ENCODE results near the gene HYDIN.
"Not testable (repeated sequence)": the region's sequence is repeated elsewhere in the genome, so short reads cannot be mapped to it uniquely, and the experiment has no call there.

HYDIN gene

GRCh38 chr16:71009440-71010223 is 220.9 kb downstream of the HYDIN start:
- not testable (repeated sequence) for DNase-seq (ENCODE audit: low read depth in 2 of 2, low spot score in 1 of 2)

- not testable (repeated sequence) for DNase-seq (ENCODE audit: low read depth in 2 of 2, low spot score in 1 of 2)
Observed at GRCh38 chr16:71006516-71006915, 224.0 kb downstream of the HYDIN start.

- DNase-seq (ENCODE audit: low read depth in 2 of 2, low spot score in 1 of 2), result not testable (repeated sequence)
Observed at GRCh38 chr16:70999735-71000134, 230.8 kb downstream of the HYDIN start.

GRCh38 chr16:70995799-70996198 is 234.7 kb downstream of the HYDIN start:
- DNase-seq (ENCODE audit: low read depth in 2 of 2, low spot score in 1 of 2), result not testable (repeated sequence)

- not testable (repeated sequence) for DNase-seq (ENCODE audit: low read depth in 2 of 2, low spot score in 1 of 2)
Observed at GRCh38 chr16:70992511-70992910, 238.0 kb downstream of the HYDIN start.

- not testable (repeated sequence) for DNase-seq (ENCODE audit: low read depth in 2 of 2, low spot score in 1 of 2)
Observed at GRCh38 chr16:70987019-70987715, 243.4 kb downstream of the HYDIN start.

- not testable (repeated sequence) for DNase-seq (ENCODE audit: low read depth in 2 of 2, low spot score in 1 of 2)
Observed at GRCh38 chr16:70984675-70985074, 245.8 kb downstream of the HYDIN start.

GRCh38 chr16:70968332-70968731 is 262.2 kb downstream of the HYDIN start:
- not testable (repeated sequence) for DNase-seq (ENCODE audit: low read depth in 2 of 2, low spot score in 1 of 2)

GRCh38 chr16:70960169-70960568 is 270.4 kb downstream of the HYDIN start:
- DNase-seq (ENCODE audit: low read depth in 2 of 2, low spot score in 1 of 2), result not testable (repeated sequence)

GRCh38 chr16:70954922-70955321 is 275.6 kb downstream of the HYDIN start:
- not testable (repeated sequence) for DNase-seq (ENCODE audit: low read depth in 2 of 2, low spot score in 1 of 2)

- DNase-seq (ENCODE audit: low read depth in 2 of 2, low spot score in 1 of 2), result not testable (repeated sequence)
Observed at GRCh38 chr16:70953824-70954223, 276.7 kb downstream of the HYDIN start.

- DNase-seq (ENCODE audit: low read depth in 2 of 2, low spot score in 1 of 2), result not testable (repeated sequence)
Observed at GRCh38 chr16:70943551-70943950, 287.0 kb downstream of the HYDIN start.

- DNase-seq (ENCODE audit: low read depth in 2 of 2, low spot score in 1 of 2), result not testable (repeated sequence)
Observed at GRCh38 chr16:70939690-70940359, 290.7 kb downstream of the HYDIN start.

GRCh38 chr16:70936781-70937525 is 293.6 kb downstream of the HYDIN start:
- not testable (repeated sequence) for DNase-seq (ENCODE audit: low read depth in 2 of 2, low spot score in 1 of 2)

GRCh38 chr16:70935325-70935724 is 295.2 kb downstream of the HYDIN start:
- DNase-seq (ENCODE audit: low read depth in 2 of 2, low spot score in 1 of 2), result not testable (repeated sequence)

- not testable (repeated sequence) for DNase-seq (ENCODE audit: low read depth in 2 of 2, low spot score in 1 of 2)
Observed at GRCh38 chr16:70933746-70934145, 296.8 kb downstream of the HYDIN start.

- DNase-seq (ENCODE audit: low read depth in 2 of 2, low spot score in 1 of 2), result not testable (repeated sequence)
Observed at GRCh38 chr16:70930757-70931156, 299.8 kb downstream of the HYDIN start.

- not testable (repeated sequence) for DNase-seq (ENCODE audit: low read depth in 2 of 2, low spot score in 1 of 2)
Observed at GRCh38 chr16:70922164-70922563, 308.4 kb downstream of the HYDIN start.

- DNase-seq (ENCODE audit: low read depth in 2 of 2, low spot score in 1 of 2), result not testable (repeated sequence)
Observed at GRCh38 chr16:70920661-70921060, 309.9 kb downstream of the HYDIN start.

GRCh38 chr16:70888208-70888607 is 342.3 kb downstream of the HYDIN start:
- DNase-seq (ENCODE audit: low read depth in 2 of 2, low spot score in 1 of 2), result not testable (repeated sequence)

- not testable (repeated sequence) for DNase-seq (ENCODE audit: low read depth in 2 of 2, low spot score in 1 of 2)
Observed at GRCh38 chr16:70884652-70885051, 345.9 kb downstream of the HYDIN start.
